ENCODE data around the gene CASP5.
A peak's percentile ranks its signal among the peaks of the same experiment; 100 is the strongest.

Gene CASP5

DNA sequence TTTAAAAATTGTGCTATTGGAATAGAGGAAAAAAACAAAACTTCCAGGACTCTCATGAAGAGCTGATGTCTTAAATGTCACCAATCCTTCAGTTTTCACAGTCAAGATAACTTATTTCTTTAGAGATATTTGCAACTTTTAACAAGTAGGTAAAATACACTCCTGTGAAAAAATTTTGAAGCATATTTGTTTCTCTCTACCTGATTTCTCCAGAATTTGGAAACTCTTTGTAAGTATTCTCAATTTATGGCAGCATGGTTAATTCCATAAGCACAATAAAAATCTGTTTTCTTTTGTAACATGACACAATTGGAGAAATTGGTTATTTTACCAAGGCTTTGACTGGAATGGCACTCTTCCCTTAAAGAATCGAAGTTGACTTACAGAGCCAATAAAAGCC, 58.7 kb downstream of the CASP5 start:
- no peak for FAIRE-seq

DNA sequence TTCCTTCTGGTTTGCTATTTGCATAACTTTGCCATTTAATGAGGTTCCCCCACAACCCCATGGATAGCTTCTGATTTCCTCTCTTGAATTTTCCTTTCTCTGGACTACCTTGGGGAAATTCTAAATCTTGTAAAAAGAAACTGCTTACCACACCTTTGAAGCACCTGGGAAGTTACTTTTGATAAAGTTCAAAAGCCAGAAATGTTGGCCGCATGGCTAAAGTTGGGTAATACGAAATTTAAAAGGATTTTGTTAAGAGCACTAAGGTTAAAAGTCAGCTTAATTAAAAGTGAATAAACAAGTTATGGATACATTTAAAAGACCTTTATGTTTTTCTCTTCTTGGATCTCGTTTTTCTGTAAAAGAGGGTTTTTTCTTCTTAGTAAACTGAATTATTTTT, 60.1 kb downstream of the CASP5 start:
- no peak for FAIRE-seq

DNA sequence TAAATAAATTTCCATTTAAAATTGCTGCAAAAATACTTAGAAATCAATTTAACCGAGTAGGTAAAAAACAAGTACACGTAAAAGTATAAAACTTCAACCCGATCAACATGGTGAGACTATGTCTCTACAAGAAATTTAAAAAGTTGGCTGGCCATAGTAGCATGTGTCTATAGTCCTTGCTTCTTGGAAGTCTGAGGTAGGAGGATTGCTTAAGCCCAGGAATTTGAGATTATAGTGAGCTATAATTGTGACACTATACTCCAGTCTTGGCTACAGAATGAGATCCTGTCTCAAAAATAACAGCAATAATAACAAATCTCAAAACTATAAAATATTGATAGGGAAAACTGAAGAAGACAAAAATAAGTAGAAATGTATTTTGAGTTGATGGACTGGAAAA, 65.7 kb downstream of the CASP5 start:
- no peak for FAIRE-seq

DNA sequence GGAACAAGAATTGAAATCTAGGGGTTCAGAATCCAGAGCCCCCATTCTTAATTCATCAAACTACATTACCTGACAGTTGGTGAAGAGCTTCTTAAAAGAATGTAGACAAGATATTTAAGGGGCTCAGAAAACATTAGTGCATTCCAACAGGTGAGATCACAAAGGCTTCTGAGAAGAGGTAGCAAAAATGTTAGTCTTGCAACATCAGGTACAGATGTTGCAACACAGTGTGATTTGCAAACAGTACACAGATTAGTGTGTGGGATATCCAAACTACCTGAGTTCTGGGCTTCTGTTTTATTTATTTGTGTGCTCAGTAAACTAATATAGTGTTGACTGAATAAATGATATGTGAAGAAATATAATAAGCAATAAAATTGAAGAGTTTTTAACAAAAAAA, 66.4 kb downstream of the CASP5 start:
- FAIRE-seq = no peak

DNA sequence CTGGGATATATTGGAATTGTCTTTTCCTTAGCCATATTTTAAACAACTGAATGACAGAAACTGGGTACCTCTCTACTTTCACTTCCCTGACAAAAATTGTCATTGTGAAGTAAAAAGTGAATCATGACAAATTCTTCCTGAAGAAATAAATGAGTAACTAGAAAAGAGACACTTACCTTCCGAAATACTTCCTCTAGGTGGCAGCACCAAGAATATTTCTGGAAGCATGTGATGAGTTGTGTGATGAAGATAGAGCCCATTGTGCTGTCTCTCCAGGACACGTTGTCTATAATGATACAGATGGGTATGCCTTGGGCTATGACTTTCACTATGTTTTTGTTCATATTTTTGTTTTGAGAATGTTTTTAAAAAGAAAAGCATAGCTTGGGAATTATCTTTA, 76.1 kb downstream of the CASP5 start:
- FAIRE-seq = peak; percentile 54
